HG03097 (cell line): Measurements from ENCODE around the gene KMT2E.
"Not testable (repeated sequence)": the region's sequence is repeated elsewhere in the genome, so short reads cannot be mapped to it uniquely, and the experiment has no call there.

Experiments used
- ATAC-seq: cut with Tn5 transposase; IDR thresholded peaks from one replicate; pipeline ENCODE4 v1.9.1; 2021; ENCODE audit not compliant: unreplicated experiment, low FRiP score

KMT2E gene

DNA sequence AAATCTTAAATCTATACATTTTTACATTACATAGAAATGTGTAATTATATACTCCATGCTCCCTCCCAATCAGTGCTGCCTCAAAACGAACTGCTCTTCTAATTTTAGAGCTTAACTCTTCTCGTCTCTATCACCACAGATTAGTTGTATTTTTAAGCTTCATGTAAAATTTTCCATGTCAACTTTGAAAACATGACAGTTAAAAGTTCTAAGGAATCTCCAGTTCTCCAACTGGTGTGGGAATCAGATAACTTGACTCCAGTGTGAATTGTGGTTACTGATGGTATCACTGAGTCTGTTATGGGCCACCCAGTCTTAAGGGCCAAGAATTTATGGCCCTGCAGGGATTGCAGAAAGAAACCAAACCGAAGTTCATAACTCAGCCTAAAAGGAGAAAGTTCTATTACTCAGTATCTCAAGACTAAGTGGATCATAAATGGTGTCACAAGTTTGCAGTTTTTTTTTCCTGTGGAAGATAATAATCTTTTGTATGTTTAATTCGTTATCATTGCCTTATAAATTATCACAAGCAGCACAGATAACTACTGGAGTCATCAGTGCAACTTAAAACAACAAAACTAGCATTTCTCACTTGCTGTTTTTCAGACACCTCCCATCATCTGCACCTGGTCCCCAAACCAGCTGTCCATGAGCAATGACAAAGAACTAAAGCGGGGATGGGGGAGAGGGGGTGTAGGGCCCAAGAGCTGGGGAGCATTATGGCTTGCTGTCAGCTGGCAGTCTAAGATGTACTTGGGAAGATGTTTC, 31.5 kb upstream of the KMT2E start:
- no peak for ATAC-seq

DNA sequence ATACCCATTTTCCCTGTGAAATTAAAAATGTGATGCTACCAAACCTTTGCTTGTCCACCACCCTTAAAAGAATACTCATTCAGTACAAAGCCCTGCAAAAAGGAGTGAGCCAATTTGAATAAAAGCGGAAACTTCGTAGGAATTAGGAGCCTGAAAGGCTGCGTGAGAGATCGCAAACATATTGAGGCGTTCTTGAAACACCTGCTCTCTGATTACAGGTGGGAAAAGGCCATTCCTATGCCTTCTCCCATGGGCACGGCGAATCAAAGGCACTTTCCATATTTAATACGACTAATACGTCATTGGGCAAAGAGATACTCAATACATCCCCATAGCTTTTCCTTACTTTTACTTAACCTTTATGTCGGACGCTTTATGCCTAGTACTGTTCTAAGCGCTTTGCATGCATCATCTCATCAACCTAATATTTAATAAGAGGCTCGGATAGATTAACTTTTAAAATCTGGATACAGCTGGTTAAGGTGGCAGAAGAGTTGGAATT, 30.9 kb upstream of the KMT2E start:
- no peak for ATAC-seq

DNA sequence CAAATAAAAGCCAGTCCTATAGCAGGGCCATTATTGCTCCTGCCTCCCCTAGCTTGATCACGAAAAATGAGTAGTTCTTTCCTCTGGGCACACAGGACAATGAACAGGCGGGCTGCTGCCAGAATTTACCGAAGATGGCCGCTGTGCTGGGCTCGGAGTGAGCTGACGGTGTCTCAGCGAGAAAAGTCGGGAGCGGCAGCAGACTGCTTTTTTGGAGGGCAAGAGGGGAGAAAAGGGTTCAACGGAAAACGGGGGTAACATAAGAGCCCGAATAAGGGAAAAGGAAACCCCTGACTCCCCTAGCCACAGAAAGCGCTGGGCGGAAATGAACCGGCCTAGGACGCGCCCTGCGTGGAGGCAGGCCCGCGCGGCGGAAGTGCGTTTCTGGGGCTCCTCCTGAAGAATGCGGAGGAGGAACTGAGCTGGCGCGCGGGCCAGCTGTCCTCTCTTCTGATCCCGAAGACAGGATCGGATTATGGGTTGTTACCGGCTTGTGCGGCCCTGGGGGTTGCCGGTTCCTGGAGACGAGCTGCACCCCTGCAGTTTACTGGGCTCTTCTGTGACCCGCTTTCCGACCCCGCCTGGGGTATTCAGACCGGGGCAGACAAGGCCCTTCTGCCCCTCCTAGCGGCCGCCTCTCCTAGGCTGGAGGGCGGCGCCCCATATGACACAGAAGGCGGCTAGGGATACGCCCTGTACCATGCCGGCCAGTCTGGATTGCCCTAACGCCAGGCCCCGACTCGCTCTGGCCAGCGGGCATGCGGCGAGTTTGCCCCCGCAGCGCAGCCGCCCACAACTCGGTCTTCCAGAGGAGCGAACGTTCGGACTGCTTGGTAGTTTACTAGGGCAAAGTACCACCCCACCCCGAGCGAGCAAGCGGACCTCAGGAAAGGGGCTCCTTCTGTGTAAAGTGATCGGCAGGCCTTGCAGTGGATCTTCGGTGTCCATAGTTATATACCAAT, 30.1 kb upstream of the KMT2E start:
- peak; percentile 83 for ATAC-seq

DNA sequence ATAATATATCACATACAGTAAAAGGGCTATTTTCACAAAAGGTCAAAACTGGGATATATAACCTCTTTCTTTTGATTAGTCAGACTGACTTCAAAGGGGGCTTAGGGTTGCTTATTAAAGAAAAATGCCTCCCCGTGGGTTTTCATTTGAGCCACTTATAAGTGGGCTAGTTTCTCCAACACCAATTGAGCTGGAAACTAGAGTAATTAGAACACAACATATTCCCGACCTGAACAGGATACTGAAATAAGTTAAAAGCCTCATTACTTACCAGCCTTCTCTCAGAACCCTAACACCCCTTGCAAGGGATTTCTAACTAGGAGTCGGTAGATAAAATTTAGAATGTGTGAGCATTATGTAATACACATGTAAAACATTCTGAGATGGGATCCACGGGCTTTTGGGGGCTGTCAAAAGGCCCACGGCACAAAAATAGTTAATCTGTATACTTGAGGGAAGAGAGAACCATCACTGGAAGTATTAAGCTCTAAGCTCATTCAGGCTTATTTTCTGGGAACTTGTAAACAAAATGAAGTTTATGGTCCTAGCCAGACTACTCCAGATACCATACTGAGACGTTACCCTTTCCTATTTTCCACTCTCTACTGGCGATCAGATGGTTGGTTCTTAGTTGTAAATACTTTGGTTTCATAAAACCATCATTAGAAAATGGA, 29.3 kb upstream of the KMT2E start:
- no peak for ATAC-seq

DNA sequence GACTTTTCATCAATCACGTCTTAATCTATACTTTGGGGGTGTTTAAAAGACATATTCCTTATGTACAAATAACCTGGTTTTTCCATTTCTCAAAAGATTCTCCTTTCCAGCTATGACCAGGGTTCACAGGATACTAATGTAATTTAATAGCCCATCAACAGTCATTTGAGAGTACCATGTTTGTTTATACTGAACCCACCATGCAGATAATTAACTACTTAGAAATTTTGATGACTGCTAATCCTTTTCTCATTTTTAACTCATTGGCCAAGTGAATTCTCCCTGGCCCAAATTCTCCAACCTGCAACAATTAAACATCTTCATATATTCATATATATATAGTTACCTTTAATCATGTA, 28.8 kb upstream of the KMT2E start:
- ATAC-seq = no peak

DNA sequence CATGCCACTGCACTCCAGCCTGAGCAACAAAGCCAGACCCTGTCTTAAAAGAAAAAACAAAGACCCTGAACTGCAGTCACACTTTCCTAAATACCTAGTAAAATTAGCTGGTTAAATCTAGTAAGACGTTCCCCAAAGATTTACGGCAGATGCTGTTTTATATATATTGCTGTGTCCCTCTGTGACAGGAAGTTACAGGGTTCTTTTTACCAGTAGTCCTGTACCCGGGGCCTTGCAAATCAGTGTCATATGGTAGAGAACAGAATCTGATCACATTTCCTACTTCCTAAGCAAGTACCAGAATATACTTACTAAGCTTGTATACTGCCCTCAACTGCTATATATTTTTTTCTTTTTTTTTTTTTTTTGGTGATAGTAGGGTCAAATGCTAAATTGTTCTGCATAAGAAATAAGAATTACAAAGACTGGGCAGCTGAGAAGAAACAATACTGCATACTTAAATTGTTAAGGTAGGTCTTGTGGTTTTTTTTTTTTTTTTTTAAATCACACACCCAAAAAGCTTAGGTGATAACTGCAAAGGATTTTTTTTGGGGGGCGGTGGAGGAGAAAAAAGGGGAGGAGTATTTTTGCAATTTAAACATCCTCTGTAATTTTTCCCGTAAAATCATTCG, 27.3 kb upstream of the KMT2E start:
- no peak for ATAC-seq

DNA sequence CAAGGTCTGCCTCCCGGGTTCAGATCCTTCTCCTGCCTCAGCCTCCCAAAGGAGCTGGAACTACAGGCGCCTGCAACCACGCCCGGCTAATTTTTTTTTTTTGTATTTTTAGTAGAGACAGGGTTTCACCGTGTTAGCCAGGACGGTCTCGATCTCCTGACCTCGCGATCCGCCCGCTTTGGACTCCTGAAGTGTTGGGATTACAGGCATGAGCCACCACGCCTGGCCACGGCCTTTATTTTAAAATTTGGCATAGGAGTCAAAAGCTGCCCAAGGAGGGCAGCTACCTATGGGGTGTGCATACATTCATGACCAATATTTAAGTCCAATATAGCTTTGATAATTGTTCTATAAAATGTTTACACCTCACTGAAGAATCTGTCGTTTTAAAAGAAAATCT, 26.6 kb upstream of the KMT2E start:
- ATAC-seq = not testable (repeated sequence)

DNA sequence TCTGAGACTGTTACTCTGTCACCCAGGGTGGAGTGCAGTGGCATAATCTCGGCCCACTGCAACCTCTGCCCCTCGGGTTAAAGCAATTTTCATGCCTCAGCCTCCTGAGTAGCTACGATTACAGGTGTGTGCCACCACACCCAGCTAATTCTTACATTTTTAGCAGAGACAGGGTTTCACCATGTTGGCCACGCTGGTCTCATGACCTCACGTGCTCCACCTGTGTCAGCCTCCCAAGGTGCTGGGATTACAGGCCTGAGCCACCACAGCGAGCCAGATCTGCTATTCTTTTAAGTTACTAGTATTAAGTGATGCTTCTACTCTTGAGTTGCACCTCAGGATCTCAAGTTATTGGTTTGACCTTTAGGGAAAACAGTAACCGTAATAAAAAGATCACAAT, 23.0 kb upstream of the KMT2E start:
- ATAC-seq = no peak

DNA sequence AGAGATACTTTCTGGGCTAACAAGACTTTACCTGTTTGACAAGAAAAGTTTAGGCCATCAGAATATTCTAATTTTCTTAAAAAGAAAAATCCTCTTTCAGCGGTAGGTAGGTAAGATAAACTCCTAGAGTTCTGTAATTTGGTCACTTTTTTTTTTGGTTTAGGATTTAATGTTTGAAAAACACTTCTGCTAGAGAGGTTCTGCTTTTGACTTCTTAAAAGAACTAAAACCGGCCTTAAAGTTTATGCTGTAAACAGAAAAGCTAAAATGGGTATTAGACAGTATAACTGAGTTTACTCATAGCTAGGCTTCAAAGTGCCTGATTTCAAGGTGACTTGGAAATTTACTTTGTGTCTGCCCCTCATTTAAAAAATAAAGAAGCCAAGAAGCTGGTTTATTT, 21.7 kb upstream of the KMT2E start:
- ATAC-seq = no peak

DNA sequence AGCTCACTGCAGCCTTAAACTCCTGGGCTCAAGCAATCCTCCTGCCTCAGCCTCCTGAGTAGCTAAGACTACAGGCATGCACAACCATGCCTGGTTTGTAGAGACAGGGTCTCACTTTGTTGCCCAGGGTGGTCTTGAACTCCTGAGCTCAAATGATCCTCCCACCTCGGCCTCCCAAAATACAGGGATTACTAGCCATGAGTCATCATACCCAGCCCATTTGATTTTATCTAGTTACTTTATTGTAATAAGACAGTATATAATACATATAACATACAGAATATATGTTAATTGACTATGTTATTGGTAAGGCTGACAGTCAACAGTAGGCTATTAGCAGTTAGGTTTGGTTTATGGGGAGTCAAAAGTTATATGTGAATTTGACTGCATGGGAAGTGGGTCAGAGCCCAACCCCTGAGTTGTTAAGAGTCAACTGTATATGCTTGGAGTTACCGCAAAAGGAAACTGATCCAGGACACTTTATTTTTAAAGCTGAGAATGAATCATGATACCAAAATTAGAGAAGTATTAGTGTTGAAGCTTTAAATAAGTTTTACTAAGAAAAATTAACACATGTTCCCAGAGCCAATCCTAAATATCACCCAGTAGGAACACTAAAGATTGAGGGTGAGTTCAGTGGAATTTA, 20.7 kb upstream of the KMT2E start:
- ATAC-seq = no peak

DNA sequence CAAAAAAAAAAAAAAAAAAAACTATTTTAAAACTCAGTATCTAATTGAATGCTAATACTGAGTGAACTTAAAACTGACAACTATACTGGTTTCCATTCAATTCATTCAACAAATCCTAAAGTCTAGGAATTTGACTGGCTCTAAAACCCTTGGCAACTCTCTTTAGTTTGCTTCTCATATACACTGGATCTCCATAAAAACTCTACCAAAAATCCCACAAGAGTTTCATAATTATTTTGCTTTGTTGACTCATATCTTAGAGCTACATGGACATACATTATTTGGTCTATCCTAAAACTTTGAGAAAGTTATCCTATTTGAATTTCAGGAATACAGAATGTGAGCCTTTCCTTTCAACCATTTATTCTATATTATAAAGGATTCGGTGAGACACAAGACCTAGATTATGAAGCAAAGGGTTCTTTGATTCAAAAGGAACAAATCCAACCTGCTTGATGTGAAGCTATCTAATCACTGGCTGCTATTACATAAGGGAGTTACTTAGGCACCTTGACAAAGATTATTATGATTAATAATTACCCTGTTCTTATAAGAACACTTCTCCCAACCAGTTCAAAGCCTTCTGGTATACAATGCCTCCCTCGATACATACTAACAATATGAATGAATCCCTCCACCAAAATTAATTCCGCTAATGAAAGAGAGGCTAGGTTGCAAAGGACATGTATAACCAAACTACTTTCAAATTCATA, 15.8 kb upstream of the KMT2E start:
- ATAC-seq = no peak

DNA sequence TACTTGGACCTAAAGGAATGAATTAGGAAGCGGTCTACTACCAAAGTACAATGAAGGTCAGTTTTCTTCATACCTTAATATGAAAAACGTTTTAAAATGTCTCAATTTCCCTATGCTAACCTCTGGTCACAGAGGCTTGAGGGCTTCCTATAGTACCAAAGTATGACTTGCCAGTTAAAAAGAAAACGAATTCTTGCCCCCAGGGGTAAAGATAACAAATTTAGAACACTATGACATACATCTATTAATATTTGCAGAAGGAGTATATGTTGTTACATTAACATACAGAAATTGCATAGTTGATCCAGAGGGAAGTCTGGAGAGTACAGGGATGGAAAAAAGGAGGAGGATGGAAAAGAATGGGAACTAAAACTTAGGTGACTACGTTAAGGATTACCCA, 13.8 kb upstream of the KMT2E start:
- ATAC-seq = no peak

DNA sequence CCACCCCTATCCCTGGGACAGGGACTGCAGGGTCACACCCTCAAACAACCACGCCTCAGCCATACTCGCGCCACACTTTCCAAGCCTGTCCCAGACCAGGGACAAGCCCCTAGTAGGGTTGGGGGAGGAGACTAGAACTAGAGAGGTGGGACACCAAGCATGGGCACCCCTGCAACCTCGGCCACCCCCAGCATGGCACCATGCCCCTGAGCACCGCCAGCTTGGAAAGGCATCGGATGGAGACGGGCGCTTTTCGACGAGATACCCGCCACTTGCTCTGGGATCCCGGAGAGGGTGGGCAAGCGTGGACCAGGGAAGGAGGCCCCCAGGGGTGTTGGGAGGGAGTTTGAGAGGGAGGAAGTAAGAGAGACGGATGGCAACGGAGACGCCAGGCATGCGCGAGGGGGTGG, 13.1 kb upstream of the KMT2E start:
- no peak for ATAC-seq

DNA sequence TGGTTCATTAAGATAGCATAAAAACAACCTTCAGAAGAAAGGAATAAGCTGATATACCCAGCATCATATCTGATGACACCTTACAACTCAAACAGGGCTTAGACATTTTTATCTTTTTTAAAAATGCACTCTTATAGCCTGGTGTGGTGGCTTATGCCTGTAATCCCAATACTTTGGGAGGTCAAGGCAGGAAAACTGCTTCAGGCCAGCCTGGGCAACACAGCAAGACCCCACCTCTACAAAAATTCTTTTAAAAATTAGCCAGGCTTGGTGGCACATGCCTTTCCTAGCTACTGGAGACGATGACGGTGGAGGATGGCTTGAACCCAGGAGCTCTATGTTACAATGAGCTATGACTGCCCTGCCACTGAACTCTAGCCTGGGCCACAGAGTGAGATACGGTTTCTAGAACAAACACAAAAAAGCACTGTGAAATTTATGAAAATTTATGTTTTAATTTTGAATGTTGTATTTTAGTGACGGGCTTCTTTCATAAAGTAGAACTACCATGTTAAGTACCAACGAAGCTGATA, 12.3 kb upstream of the KMT2E start:
- ATAC-seq = no peak

DNA sequence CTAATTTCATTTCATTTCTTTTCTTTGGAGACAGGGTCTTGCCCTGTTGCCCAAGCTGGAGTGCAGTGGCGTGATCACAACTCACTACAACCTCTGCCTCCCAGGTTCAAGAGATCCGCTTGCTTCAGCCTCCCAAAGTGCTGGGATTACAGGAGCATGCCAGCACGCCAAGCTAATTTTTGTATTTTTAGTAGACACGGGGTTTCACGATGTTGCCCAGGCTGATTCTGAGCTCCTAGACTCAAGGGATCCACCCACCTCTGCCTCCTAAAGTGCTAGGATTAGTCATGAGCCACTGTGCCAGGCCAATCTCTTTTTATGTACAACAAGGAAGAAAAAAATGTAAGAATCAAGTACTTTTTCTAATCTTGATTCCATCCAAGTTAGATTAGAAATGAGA, 10.7 kb upstream of the KMT2E start:
- no peak for ATAC-seq

DNA sequence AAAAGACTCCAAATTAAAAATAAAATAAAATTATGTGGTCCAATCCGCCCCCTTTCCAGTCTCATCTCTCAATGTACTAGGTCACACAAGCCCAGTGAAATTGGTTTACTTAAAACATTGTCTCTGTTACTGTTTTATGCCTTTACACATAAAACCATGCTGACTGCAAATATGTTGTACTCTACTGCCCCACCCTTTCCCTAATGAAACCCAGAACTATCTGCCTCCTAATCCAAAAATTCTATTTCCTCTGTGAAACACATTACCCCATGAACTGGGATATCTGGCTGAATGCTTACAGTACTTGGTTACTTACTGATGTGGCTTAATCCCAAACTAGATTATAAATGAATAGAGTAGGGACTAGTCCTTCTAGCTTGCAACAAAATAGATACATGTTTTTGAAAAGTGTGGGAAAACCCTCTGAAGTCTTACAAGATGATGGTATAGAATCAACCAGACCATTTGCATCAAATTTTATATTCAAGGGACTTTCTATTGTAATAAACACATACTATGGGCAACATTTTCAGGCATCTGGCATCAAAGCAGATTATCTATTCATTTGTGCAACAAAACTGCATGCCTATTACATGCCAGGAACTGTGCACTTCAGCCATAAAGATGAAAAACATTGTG, 10.0 kb upstream of the KMT2E start:
- no peak for ATAC-seq

DNA sequence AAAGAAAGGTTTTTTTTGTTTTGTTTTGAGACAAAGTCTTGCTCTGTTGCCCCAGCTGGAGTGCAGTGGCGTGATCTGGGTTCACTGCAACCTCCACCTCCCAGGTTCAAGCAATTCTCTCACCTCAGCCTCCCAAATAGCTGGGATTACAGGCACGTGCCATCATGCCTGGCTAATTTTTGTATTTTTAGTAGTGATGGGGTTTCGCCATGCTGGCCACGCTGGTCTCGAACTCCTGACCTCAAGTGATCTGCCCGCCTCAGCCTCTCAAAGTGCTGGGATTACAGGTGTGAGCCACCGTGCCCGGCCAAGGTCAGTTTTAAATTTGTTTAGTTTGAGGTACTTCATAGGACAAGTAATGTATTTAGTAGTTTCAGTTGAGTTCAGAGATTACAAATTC, 9.0 kb upstream of the KMT2E start:
- not testable (repeated sequence) for ATAC-seq

DNA sequence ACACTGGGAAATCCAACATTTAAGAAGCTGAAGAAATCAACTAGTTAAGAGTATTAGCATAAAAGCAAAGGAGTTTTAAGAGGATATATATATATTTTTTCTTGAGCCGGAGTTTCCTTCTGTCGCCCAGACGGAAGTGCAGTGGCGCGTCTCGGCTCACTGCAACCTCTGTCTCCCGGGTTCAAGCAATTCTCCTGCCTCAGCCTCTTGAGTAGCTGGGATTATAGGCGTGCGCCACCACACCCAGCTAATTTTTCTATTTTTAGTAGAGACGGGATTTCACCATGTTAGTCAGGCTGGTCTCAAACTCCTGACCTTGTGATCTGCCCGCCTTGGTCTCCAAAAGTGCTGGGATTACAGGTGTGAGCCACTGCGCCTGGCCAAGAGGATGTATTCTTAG, 8.5 kb upstream of the KMT2E start:
- ATAC-seq = not testable (repeated sequence)
